PC-9 (cell line): ENCODE results near the gene UCHL3. TPM values are rescaled to one million over a fixed set of nuclear protein-coding genes. Genes with fewer than 3 reads are reported as not detected.

Experiments
- BruUV-seq: library from RNA; stranded (reverse); fragments of 400-500 nt; replicated peaks from 2 replicates; lab custom pipeline; 2021; lab: Mats Ljungman, UMichigan
- CTCF ChIA-PET: fragments of 300-600 bp; sonication (Branson Sonifier 250); formaldehyde crosslinking; loops from one replicate; lab custom pipeline; 2022; ENCODE audit warnings: antibody characterized with exemption; lab: Charles Lee
- POLR2A ChIA-PET: fragments of 300-600 bp; sonication (Branson Sonifier 250); formaldehyde crosslinking; loops from one replicate; lab custom pipeline; 2022; ENCODE audit warnings: antibody characterized with exemption; ENCODE audit not compliant: unreplicated experiment; lab: Charles Lee
- DNase-seq, 2 experiments: peaks; one replicate each; pipeline versions ENCODE4 v3.0.0 to v3.0.0-alpha.2; 2015 to 2022; ENCODE audit warnings: mixed read lengths in 1 of 2
- H2AFZ ChIP-seq: fragments of 200-600 bp; sonication (generic); 2 replicates; pipeline ENCODE4 v1.8.1; 2017; ENCODE audit warnings: antibody characterized with exemption
- H3F3A ChIP-seq: fragments of 200-600 bp; sonication (generic); 2 replicates; pipeline ENCODE4 v1.8.1; 2017; ENCODE audit warnings: antibody characterized with exemption, mild to moderate bottlenecking, low read depth; ENCODE audit not compliant: insufficient read depth
- H3K27ac ChIP-seq: fragments of 200-600 bp; sonication (generic); 2 replicates; pipeline ENCODE4 v1.6.1; 2016; ENCODE audit warnings: mixed run types
- H3K27me3 ChIP-seq: fragments of 200-600 bp; sonication (generic); 2 replicates; pipeline ENCODE4 v1.6.1; 2016; ENCODE audit warnings: low read depth, mixed run types; ENCODE audit not compliant: insufficient read depth
- H3K36me3 ChIP-seq: fragments of 200-600 bp; sonication (generic); 2 replicates; pipeline ENCODE4 v1.6.1; 2016; ENCODE audit warnings: low read depth, mixed run types
- H3K4me1 ChIP-seq: fragments of 200-600 bp; sonication (generic); replicated peaks from 2 replicates; pipeline ENCODE4 v1.6.1; 2016; ENCODE audit warnings: mixed run types; ENCODE audit not compliant: insufficient read depth
- H3K4me2 ChIP-seq: fragments of 200-600 bp; sonication (generic); 2 replicates; pipeline ENCODE4 v1.6.1; 2017; ENCODE audit warnings: mixed run types
- H3K4me3 ChIP-seq: fragments of 200-600 bp; sonication (generic); 2 replicates; pipeline ENCODE4 v1.6.1; 2016; ENCODE audit warnings: mixed run types
- H3K79me2 ChIP-seq: fragments of 200-600 bp; sonication (generic); 2 replicates; pipeline ENCODE4 v1.6.1; 2017; ENCODE audit warnings: low read depth, mixed run types
- H3K9me2 ChIP-seq: fragments of 200-600 bp; sonication (generic); 2 replicates; pipeline ENCODE4 v1.8.1; 2017; ENCODE audit warnings: mild to moderate bottlenecking; ENCODE audit not compliant: insufficient read depth
- H3K9me3 ChIP-seq: fragments of 200-600 bp; sonication (generic); 2 replicates; pipeline ENCODE4 v1.8.1; 2016; ENCODE audit warnings: low read depth; ENCODE audit not compliant: insufficient read depth
- H4K20me1 ChIP-seq: fragments of 200-600 bp; sonication (generic); 2 replicates; pipeline ENCODE4 v1.8.1; 2017; ENCODE audit not compliant: insufficient read depth
- EZH2 ChIP-seq: fragments of 200-600 bp; sonication (generic); IDR thresholded peaks from 2 replicates; pipeline ENCODE4 v1.8.0; 2017; ENCODE audit warnings: antibody characterized with exemption, low read depth
- intact Hi-C: fragments of 100-400 bp; cut with micrococcal nuclease; formaldehyde crosslinking; loops from one replicate; pipeline ENCODE4 v1.10.0; 2022; ENCODE audit not compliant: unreplicated experiment
- total RNA-seq: library from RNA; stranded (reverse); gene quantifications from 2 replicates; pipeline ENCODE4 v1.2.3, GENCODE V29; 2021
- TF ChIP-seq, protein P1 (sequence below): fragments of 200-600 bp; sonication (generic); conservative IDR thresholded peaks from 2 replicates; pipeline ENCODE4 v1.6.1; 2017; ENCODE audit warnings: mixed run types, antibody characterized with exemption, mild to moderate bottlenecking, moderate library complexity

UCHL3 gene
- total RNA-seq, 1 experiment from 2014 or later, result 54.9 TPM

DNA sequence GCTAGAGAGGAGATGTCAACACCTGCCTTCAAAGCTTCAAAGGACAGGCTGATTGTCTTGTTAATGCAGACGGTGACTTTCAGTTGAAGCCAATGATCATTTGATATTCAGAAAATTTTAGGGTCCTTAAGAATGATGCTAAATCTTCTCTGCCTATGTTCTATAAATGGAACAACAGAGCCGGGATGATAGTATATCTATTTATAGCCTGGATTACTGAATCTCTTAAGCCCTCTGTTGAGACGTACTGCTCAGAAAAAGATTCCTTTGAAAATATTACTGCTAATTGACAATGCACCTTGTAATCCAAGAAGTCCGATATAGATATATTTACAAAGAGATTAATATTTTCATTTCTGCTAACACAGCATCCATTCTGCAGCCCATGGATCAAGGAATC is 50.8 kb downstream of the UCHL3 start:
- no peaks in the 10 kb centered on the region for H3K27me3 ChIP-seq
- no peak overlapping the region for H3K4me3 ChIP-seq
- H3K79me2 ChIP-seq, result no peaks in the 10 kb centered on the region
- H3K9me2 ChIP-seq, result no peaks in the 10 kb centered on the region
- H3K4me2 ChIP-seq, result no peak overlapping the region
- intact Hi-C loops, result no loop called here
- POLR2A ChIA-PET, result no interaction called here
- no peaks in the 10 kb centered on the region for H3F3A ChIP-seq
- peaks cover 26% of the 10 kb centered on the region for H3K36me3 ChIP-seq
- no peaks in the 10 kb centered on the region for H3K9me3 ChIP-seq
- H2AFZ ChIP-seq, result no peak overlapping the region
- no peak overlapping the region for H3K27ac ChIP-seq
- TF ChIP-seq EZH2, result no peak
- TF ChIP-seq, protein P1, sequence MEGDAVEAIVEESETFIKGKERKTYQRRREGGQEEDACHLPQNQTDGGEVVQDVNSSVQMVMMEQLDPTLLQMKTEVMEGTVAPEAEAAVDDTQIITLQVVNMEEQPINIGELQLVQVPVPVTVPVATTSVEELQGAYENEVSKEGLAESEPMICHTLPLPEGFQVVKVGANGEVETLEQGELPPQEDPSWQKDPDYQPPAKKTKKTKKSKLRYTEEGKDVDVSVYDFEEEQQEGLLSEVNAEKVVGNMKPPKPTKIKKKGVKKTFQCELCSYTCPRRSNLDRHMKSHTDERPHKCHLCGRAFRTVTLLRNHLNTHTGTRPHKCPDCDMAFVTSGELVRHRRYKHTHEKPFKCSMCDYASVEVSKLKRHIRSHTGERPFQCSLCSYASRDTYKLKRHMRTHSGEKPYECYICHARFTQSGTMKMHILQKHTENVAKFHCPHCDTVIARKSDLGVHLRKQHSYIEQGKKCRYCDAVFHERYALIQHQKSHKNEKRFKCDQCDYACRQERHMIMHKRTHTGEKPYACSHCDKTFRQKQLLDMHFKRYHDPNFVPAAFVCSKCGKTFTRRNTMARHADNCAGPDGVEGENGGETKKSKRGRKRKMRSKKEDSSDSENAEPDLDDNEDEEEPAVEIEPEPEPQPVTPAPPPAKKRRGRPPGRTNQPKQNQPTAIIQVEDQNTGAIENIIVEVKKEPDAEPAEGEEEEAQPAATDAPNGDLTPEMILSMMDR, result no peak
- CTCF ChIA-PET, result no interaction called here
- DNase-seq, result no peak
- no peaks in the 10 kb centered on the region for H3K4me1 ChIP-seq
- H4K20me1 ChIP-seq, result peaks cover 8% of the 10 kb centered on the region; the same call in 1 of the 2 replicates
- no TSS peak for BruUV-seq

DNA sequence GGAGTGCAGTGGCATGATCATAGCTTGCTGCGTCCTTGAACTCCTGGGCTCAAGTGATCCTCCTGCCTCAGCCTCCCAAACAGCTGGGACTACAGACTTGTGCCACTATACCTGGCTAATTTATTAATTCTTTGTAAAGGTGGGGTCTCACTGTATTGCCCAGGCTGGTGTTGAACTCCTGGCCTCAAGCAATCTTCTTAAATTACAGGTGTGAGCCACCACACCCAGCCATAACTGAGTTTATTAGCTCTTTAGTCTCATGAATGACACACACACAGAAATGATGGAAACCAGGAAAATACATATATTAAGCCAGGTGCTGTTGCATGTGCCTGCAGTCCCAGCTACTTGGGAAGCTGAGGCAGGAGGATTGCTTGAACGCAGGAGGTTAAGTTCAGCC is 53.4 kb downstream of the UCHL3 start:
- peaks cover 27% of the 10 kb centered on the region for H3K36me3 ChIP-seq
- BruUV-seq, result no TSS peak
- H3K79me2 ChIP-seq, result no peaks in the 10 kb centered on the region
- intact Hi-C loops, result no loop called here
- DNase-seq, result no peak
- H4K20me1 ChIP-seq, result peaks cover 5% of the 10 kb centered on the region; the same call in 1 of the 2 replicates
- no peak overlapping the region for H3K27ac ChIP-seq
- TF ChIP-seq, protein P1, result no peak
- TF ChIP-seq EZH2, result no peak
- ChIA-PET POLR2A (no interaction called here), CTCF (no interaction called here)
- H3K27me3 ChIP-seq, result no peaks in the 10 kb centered on the region
- H3K4me3 ChIP-seq, result no peak overlapping the region
- no peaks in the 10 kb centered on the region for H3K9me2 ChIP-seq
- H2AFZ ChIP-seq, result no peak overlapping the region
- no peaks in the 10 kb centered on the region for H3F3A ChIP-seq
- no peak overlapping the region for H3K4me2 ChIP-seq
- H3K4me1 ChIP-seq, result no peaks in the 10 kb centered on the region
- H3K9me3 ChIP-seq, result no peaks in the 10 kb centered on the region

DNA sequence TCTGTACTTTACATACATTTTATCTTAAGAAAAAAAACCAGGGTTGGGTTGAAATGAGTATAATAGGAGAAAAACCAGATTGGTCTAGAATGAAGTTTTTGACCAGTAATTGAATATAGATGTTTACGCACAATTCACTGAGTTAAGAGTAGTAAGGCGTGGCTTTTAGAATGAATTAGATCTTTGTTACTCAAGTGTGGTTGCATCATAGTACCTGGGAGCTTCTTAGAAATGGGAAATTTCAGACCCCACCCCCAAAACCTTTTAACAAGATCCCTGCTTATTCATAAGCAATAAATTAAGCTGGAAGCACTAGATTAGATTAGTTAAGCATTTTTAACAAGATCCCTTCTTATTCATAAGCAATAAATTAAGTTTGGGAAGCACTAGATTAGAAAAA is 57.9 kb downstream of the UCHL3 start:
- Histone ChIP-seq H3K4me1 (peaks cover 19% of the 10 kb centered on the region), H3K9me3 (no peaks in the 10 kb centered on the region), H3K9me2 (no peaks in the 10 kb centered on the region), H3K36me3 (peaks cover 17% of the 10 kb centered on the region), H3K27ac (no peak overlapping the region), H3K27me3 (no peaks in the 10 kb centered on the region), H3K4me2 (no peak overlapping the region), H3K79me2 (no peaks in the 10 kb centered on the region), H2AFZ (no peak overlapping the region), H3F3A (peaks cover 7% of the 10 kb centered on the region; the same call in 1 of the 2 replicates), H4K20me1 (peaks cover 5% of the 10 kb centered on the region; the same call in 1 of the 2 replicates), H3K4me3 (no peak overlapping the region)
- DNase-seq, result no peak
- intact Hi-C loops, result no loop called here
- POLR2A ChIA-PET, result interaction anchor here (0.7 kb wide), 1 partner anchor 75 kb away, joined by 3 read pairs; no protein-coding TSS in a partner anchor
- CTCF ChIA-PET, result no interaction called here
- no peak for TF ChIP-seq EZH2
- TF ChIP-seq, protein P1, result no peak
- no TSS peak for BruUV-seq
